T follicular helper cell (primary cell): ENCODE measurements around the gene CLDN6.

Experiments used
- DNase-seq: peaks from one replicate; pipeline ENCODE4 v3.0.0-alpha.2; 2020; ENCODE audit warnings: low read depth

Gene CLDN6

DNA sequence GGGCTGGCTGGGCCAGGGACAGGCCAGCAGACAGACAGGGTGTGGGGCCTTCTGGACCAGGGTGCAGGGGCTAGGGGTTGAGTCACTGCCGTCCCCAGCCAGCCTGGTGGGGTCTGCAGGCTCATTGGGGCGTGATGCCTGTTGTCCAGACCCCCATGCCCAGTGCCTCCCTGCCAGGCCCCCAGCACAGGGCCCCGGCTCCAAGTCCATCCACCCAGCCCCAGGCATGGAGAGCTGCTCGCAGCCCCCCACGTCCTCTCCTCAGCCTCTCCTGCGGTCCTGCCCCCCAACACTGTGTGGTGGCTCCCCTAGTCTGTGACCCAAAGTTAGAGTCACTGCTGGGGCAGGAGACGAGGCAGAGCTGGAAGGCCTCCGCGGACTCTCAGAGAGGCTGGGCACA lies 30.7 kb downstream of the CLDN6 start:
- DNase-seq = no peak

DNA sequence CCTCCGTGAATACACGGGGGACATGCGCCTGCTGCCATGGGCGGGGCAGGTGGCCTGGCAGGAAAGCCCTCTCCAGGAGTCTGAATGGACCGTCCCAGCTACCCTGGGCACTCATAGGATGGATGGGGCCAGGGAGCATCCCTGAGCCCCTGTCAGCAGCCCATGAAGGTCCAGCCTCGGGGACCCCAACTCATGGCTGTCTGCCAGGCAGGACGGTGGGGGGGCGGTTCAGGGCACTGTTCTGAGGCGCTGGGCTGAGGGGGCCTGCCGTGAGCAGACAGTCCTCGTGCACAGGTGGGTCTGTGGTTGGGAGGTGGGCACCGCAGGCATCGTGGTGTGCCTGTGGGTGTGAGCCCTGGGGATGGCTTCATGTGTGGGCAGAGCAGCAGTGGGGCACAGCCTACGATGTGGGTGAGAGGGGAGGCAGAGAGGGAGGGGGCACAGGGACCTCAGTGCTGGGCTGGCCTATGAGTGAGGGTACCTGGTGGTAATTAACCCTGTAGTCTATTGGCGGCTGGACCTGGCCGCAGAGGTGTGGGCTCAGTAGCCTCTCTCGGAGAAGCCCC lies 31.3 kb downstream of the CLDN6 start:
- DNase-seq = no peak

DNA sequence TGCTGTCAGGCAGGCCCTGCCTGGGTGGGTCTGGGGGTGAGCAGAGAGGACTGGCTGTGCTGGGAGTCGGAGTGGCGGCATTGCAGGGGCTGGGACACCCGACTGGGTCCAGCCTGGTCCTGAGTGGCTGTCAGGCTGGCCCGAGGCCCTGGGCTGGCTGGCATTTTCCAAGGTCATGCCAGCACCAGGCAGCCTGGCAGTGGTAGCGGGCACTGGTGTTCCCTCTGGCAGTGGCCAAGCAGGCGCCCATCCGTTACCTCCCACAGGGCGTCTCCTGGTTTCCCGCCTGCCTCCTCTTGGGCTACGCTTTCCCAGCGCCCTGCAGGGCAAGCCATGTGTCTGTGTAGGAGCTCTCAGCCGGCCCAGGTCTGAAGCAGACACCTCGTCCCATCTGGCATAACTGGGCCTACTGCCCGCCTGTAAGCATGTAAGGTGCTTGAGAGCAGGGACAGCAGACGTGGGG lies 32.1 kb downstream of the CLDN6 start:
- no peak for DNase-seq

DNA sequence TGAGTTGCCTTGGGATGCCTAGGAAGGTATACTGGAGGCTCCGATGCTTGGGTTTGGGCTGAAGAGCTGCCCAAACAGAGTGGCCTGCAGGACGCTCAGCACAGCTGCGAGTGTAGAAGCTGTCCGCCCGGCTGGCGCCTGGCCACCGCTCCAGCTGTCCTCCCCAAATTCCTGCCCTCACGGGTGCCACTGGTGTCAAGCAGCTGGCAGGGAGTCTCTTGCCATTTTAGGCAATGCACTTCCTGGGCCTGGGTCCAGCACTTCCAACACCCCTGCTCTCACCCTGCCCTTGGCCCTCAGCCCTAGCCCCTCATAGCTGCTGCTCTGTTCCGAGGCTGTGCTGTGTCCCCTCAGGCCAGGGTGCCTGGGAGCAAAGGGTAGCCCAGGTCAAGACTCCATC lies 32.5 kb downstream of the CLDN6 start:
- DNase-seq = no peak

DNA sequence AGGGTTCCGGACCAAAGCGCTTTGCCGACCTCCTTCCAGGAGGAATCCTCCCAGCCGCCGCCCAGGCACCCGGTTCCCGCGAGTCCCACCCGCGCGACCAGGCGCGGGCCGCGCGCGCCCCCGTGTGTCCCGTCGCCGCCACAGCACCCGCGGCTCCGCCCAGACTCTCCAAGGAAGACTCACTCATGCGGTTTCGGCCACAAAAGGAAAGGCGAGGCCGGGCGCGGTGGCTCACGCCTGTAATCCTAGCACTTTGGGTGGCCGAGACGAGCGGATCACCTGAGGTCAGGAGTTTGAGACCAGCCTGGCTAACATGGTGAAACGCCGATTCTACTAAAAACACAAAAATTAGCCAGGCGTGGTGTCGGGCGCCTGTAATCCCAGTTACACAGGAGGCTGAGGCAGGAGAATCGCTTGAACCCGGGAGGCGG lies 34.3 kb downstream of the CLDN6 start:
- peak; percentile 38 for DNase-seq

DNA sequence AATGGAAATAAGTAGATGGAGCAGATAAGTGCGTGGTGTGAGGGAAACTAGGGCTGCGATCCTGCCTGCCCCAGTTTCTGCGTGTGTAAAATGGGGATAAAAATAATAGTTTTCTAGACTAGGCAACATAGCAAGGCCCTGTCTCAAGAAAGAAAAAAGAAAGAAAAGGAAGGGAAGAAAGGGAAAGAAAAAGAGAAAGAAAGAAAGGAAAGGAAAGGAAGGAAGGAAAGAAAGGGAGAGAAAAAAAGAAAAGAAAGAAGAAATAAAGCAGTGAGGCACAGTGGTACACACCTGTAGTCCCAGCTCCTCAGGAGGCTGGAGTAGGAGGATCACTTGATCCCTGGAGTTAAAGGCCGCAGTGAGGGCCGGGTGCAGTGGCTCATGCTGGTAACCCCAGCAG lies 35.6 kb downstream of the CLDN6 start:
- DNase-seq = no peak

DNA sequence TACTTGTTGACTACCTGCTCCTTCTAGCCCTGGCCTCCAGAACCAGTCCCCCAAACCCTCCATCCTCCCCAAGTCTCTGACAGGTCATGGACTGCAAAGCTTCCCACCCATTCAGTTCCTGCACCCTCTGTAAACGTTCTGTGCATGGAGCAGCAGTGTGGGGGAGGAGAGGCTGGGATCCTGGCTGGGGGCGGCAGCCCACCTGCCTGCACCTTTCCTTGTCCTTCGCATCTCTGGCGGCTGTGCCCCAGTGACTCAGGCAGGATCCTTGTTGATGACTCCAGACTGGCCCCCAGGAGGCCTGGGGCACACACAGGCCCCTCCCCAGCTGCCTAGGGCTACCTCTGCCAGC lies 36.1 kb downstream of the CLDN6 start:
- DNase-seq = no peak

DNA sequence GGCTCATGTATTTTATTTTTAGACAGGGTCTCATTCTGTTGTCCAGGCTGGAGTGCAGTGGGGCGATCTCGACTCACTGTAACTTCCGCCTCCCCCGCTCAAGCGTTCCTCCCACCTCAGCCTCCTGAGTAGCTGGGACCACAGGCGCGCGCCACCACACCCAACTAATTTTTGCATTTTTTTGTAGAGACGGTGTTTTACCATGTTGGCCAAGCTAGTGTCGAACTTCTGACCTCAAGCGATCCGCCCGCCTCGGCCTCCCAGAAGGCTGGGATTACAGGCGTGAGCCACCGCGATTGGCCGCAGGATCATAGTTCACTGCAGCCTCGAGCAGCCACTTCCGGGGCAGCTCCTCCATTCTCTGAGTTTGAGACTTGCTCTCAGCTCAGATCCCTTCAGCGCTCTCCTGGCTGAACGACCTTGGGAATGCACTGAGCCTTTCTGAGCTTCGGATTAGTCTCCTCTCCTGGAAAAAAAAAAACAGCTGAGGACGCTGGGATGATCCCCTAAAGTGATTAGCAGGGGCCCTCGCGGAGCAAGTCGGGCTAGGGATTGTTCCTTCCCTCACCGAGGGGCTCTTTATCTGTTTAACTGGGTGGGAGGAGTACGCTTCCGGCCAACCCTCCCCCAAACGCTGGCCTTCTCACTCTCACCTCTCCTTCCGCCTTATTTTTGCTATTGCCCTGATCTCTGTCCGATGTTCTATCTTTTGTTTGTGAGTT lies 36.6 kb downstream of the CLDN6 start:
- DNase-seq = no peak

DNA sequence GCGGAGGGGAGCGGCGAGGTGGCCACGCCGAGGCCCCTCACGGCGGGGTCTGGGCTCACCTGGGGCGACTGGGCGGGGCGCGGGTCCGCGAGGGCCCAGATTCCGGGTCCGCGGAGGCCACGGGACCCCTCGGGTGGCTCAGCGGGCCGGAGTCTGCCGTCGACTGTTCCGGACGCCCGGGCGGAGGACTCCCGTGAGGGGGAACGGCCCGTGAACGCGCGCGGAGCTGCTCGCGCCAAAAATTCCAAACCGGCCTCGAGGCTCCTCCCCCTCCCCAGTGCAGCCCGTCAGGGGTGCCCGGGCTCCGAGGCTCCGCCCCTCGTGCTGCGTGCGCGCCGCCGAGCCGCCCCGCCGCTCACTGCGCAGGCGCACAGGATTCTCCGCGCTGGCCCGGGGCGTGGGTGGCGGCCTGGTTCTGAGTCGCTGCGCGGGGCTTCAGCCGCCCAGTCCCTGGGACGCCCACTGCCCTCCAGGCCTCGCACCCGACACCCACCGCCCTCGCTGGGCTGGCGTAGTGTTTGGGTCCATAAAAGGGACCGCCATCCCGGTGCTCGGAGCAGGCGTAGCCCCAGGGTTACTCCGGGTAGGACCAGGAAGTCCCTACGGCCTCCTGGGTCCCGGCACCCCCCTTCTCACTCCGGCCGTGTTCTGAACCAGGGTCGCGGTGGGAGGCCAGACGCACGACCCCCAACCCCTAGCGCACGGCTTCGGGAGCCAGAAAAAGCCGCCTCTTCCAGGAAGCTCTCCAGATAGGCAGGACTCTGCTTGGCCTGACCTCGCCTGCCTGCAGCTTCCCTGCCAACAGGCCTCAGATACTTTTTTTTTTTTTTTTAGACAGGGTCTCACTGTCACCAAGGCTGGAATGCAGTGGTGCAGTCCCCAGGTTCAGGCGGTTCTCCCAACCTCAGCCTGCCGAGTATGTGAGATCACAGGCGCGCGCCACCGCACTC lies 37.5 kb downstream of the CLDN6 start, which contains the start of gene PKMYT1:
PKMYT1 (minus strand) TSS at position 220 of the 950 bp plus-strand sequence. CDS start 789 bp downstream, outside the sequence.
- peak; percentile 88 for DNase-seq

DNA sequence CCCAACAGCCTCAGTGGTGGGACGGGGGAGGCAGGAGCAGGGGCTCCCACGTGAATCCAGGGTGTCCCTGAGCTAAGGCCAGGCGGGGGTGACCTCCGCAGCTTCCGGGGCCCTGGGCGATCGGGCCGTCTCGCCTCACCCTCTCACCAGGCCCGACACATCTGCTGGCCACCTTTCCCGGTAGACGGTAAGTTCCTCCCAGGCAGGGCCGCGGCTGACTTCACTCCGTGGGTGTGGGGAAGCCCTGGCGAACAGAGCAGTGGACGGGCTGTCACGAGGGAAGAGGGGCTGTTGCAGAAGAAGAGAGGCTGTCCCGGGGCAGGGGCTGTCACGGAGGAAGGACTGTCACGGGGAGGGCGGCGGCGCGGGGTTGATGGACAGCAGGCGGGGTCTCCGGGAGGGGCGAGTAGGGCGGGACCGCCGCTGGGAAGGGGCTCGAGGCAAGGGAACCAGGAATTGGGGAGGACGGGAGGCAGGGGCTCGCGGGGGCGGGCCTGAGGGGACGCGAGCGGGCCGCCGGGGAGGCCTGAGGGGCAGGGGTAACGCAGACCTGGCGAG lies 38.2 kb downstream of the CLDN6 start:
- DNase-seq = no peak

DNA sequence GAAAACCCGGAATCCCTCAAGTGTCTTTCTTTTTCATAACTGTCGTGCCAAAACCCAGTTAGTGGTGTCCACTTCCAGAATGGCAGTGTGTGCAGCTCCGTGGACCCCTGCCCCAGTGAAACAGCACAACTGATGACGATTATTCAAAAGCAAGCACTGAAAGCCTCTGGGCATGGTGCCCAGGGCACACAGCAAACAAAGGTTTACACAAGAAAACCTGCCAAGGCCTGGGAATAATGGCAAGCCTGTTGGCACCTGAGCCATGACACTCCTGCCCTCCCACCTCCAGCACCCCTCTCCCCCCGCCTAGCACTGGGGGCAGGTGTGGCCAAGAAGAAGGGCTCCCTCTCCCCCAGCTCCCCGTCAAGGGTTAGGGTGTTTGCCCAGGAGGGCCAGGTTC lies 40.5 kb downstream of the CLDN6 start:
- DNase-seq = no peak

DNA sequence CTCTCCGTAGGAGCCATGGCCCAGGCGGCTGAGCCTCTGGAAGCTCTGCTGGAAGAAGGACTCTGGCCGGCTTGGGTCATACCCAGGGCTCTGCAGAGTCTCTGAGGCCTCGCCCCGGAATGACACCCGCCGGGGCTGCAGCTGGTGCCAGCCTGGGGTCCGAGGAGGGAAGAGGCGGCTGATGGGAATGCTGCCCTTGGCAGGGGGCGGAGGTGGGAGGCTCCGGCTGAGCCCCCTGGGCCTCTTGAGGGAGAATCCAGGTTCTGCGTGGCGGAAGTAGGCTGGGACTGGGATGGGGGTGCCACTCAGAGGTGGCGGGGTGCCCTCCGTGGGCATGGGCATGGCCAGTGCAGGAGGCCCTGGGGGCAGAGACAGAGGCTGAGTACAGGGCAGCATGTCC lies 41.3 kb downstream of the CLDN6 start:
- DNase-seq = no peak

DNA sequence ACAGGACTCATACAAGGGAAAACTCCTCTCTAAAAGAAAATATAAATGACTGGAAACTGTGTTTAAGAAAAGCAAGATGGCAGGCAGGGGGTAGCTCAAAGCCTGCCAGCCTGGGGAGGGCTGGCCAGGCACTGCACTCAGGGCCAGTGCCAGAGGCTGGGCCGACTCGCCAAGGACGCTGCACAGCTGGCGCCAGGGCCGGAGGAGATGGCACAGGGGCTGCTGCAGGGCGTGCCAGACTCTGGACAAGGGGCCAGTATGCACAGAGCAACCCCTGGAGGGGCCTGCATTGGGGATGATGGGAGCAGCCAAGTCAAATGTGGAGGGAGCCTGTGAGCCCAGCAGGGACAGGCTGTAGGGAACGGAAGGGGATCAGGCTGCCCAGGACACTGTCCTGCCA lies 41.8 kb downstream of the CLDN6 start:
- no peak for DNase-seq

DNA sequence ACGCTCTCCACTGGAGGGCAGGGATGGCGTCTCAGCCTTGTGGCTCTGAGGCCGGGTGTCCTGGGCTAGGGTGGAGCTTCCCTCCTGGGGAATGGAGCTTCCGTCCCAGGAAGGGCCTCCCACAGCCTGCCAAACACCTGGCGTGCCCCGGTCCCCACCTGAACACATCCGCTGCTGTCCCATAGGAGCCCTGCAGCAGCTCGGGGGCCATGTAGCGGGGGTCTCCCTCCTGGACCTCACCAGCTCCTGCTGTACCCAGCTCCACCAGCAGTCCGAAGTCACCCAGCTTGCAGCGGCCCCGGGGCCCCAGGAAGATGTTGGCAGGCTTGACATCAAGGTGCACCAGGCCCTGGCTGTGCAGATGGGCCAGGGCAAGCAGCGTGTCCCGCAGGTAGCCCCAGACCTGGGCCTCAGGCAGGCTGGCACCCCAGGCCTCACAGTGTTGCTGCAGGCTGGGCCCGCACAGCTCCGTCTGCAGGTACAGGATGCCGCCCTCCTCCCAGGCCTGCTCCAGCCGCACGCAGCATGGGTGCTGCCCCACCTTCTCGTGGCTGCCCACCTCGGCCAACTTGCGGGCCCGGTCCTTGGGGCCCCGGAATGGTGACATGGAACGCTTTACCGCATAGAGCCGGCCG lies 42.7 kb downstream of the CLDN6 start:
- no peak for DNase-seq

DNA sequence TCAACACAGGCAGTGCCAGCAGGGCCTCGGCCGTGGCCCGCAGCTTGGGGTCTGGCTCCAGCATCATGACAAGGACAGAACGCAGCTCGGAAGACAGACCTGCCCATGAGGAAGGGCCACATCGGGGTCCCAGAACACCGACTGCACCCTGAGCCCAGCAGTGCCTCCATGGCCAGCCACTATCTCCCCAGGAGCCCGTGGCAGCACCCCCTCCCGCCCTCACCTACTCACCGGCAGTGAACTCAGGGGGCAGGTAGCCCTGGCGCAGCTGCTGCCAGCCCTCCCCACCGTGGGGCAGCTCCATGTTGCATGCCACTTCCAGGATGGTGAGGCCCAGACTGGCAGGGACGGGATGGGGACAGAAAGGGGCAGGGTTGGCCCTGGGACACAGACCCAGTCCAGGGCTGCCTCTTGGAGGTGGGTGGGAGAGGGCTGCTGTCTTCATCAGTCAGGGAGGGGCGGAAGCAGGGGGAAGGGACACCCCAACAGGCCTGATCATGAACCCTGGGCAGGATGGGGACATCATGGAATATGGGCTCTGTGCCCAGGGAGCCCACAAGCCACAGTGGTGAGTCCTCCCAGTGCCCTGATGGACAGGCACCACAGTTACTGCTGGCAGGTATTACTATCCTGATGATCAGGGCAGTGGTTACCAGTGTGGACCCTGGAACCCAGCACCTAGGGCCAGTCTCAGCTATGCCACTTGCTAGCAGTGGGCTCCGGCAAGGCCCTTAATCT lies 43.5 kb downstream of the CLDN6 start:
- DNase-seq = no peak

DNA sequence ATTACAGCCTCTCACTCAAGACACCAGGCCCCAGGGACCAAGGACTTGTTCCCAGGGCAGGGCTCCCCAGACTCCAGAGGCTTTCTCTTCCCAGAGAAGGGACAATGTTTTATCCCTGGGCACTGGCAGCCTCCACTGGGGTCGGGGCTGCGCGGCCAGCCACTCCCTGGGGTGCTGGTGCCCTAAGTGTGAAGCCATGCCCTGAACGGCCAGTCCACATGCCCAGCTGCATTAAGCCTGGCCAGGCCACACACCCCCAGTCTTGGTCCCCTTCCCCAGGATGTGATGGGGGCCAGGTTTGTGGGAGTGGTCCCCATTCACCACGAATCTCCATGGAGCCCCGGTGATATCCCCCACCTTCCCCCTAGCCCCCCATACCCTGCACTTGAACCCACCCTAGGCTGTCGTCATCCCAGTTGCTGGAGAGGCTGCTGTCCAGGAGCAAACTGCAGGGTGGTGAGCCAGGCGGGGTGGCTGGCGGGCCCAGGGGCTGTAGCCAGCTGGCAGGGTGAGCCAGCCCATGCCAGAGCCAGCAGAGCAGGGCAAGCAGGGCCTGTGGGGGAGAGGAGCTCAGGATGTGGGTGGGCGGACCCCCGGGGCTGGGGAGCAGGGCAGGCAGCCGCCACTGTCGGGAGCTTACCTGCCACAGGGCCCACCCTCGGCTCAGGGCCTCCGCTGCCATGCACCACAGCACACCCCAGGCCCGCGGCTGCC lies 44.2 kb downstream of the CLDN6 start:
- DNase-seq = no peak

DNA sequence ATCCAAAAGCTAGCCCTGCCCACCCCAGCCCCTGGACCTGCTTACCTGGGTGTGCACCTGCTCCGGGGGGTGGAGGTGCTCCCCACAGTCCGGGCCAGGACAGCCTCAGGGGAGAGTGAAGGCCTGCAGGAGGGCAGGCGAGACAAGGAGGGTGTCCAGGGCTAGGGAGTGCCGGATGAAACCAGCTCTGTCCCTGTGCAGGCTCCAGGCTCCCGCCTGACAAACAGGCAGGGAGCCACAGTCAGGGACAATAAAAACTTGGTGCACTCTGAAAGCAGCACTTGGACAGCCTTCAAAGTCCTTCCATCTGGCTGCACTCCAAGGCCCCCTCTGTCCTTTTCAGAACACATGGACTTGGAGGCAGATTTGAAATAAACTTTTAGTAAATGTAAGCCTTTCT lies 44.9 kb downstream of the CLDN6 start:
- no peak for DNase-seq

DNA sequence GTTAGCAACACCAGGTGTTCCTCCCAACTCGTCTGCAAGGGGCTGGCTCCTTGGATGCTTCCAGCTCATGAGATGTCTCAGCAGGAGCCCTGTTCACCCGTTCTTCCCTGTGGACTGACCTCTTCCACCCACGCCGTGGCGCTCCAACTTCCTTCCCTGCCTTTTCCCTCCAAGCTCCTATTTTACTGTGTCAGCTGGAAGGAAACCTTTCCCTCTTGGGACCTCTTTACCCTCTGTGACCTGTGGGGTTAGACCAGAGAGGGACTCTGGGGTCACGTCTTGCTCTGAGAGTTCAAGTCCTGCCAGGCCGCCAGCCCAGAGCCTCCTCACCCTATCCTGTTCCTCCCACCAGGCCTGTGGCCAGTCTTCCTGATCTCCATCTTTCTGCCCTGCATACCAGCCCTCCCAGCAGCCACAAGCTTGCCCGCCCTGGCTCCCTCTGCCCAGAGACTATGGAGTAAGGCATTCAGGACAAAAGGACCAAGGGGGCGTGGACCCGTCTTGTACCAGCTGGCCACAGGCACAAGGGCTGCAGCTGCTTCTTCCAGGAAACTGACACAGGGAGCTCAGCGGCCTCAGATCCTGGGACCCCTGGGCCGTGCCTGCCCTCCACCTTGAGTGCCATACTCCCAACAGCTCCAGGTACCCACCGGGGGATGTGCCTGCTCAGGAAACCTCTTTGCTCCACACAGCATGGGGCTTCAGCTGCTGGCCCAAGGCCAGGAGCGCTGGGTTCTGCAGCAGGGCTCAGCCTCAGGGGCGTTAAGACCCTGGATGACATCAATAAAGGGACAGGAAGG lies 45.8 kb downstream of the CLDN6 start:
- no peak for DNase-seq

DNA sequence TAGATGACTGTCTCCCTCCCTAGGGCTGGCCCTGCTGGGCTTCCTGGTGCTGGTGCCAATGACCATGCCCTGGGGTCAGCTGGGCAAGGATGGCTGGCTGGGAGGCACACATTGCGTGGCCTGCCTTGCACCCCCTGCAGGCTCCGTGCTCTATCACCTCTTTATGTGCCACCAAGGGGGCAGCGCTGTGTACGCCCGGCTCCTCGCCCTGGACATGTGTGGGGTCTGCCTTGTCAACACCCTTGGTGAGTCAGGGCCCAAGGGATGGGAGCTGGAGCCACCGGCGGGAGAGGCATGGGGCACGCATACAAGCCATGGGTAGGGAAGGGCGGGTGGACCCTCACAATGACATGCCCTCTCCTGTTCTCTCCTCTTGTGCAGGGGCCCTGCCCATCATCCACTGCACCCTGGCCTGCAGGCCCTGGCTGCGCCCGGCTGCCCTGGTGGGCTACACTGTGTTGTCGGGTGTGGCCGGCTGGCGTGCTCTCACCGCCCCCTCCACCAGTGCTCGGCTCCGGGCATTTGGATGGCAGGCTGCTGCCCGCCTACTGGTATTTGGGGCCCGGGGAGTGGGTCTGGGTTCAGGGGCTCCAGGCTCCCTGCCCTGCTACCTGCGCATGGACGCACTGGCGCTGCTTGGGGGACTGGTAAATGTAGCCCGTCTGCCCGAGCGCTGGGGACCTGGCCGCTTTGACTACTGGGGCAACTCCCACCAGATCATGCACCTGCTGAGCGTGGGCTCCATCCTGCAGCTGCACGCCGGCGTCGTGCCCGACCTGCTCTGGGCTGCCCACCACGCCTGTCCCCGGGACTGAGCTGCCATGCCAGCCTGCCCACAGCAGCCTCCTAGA lies 46.6 kb downstream of the CLDN6 start:
- DNase-seq = no peak
